HTR-8/SVneo (cell line): ENCODE data around the gene CDC42BPG.

Source experiments
- DNase-seq: peaks from one replicate; pipeline ENCODE4 v3.0.0; 2011; ENCODE audit warnings: low spot score, mixed read lengths; ENCODE audit not compliant: insufficient read length
- FAIRE-seq: peaks from 2 replicates; lab custom pipeline; 2011; peaks lifted over from hg19 to GRCh38; lab: Jason Lieb, UNC

The CDC42BPG gene

GRCh38 chr11:64796047-64796756 is 48.3 kb downstream of the CDC42BPG start:
- no peak for DNase-seq
- no peak for FAIRE-seq

- no peak for FAIRE-seq
Measured at GRCh38 chr11:64794526-64794925, 49.9 kb downstream of the CDC42BPG start.

GRCh38 chr11:64793271-64794160 is 50.9 kb downstream of the CDC42BPG start:
- FAIRE-seq (no peak), DNase-seq (no peak)

More at GRCh38 chr11:64794526-64794925, 49.9 kb downstream of the CDC42BPG start:
- no peak for DNase-seq

- DNase-seq (no peak), FAIRE-seq (no peak)
Measured at GRCh38 chr11:64792482-64792881, 52.0 kb downstream of the CDC42BPG start.

- no peak for FAIRE-seq
- DNase-seq, result no peak
Measured at GRCh38 chr11:64791781-64792291, 52.6 kb downstream of the CDC42BPG start.

GRCh38 chr11:64790205-64791095 is 54.0 kb downstream of the CDC42BPG start:
- no peak for DNase-seq
- no peak for FAIRE-seq

GRCh38 chr11:64789331-64790204 is 54.9 kb downstream of the CDC42BPG start:
- DNase-seq, result no peak
- FAIRE-seq, result no peak

GRCh38 chr11:64788321-64789215 is 55.9 kb downstream of the CDC42BPG start:
- DNase-seq (no peak), FAIRE-seq (no peak)

GRCh38 chr11:64787526-64788320 is 56.7 kb downstream of the CDC42BPG start:
- DNase-seq, result peak; percentile 45
- no peak for FAIRE-seq

- no peak for DNase-seq
- no peak for FAIRE-seq
Measured at GRCh38 chr11:64786308-64786707, 58.1 kb downstream of the CDC42BPG start.

- FAIRE-seq, result no peak
- DNase-seq, result no peak
Measured at GRCh38 chr11:64784813-64785581, 59.5 kb downstream of the CDC42BPG start.

- DNase-seq, result peak; percentile 98
- peak; percentile 92 for FAIRE-seq
Measured at GRCh38 chr11:64778473-64779298, 65.8 kb downstream of the CDC42BPG start, which contains the start of gene SF1. TSS of gene SF1 (minus strand) at chr11:64778542. CDS start at chr11:64778392, 150 bp downstream.

GRCh38 chr11:64778223-64778472 is 66.3 kb downstream of the CDC42BPG start:
- FAIRE-seq, result no peak
- no peak for DNase-seq

GRCh38 chr11:64777449-64778222 is 66.8 kb downstream of the CDC42BPG start:
- peak; percentile 91 for DNase-seq

GRCh38 chr11:64776875-64777274 is 67.6 kb downstream of the CDC42BPG start:
- DNase-seq, result no peak
- FAIRE-seq, result no peak

More at GRCh38 chr11:64777449-64778222, 66.8 kb downstream of the CDC42BPG start:
- FAIRE-seq, result no peak
